Large intestine (tissue), 3 donors: Measurements from ENCODE around the gene CCR1. TPM values are rescaled to one million over a fixed set of nuclear protein-coding genes. Genes with fewer than 3 reads are reported as not detected.

Experiments
- DNase-seq, 2 donors: peaks; one replicate each; pipeline versions ENCODE4 v3.0.0 to v3.0.0-alpha.2; 2013
- H3K27ac ChIP-seq: one replicate; pipeline ENCODE4 v1.5.1; 2013; ENCODE audit warnings: low read length
- H3K27me3 ChIP-seq: 2 replicates; pipeline ENCODE4 v1.6.1; 2013; ENCODE audit warnings: low read length; ENCODE audit not compliant: control insufficient read depth, insufficient read depth
- H3K36me3 ChIP-seq: 2 replicates; pipeline ENCODE4 v1.6.1; 2013; ENCODE audit warnings: low read length; ENCODE audit not compliant: control insufficient read depth, insufficient read depth
- H3K4me1 ChIP-seq: one replicate; pipeline ENCODE4 v1.6.1; 2013; ENCODE audit warnings: low read length; ENCODE audit not compliant: control insufficient read depth, insufficient read depth
- H3K4me3 ChIP-seq: one replicate; pipeline ENCODE4 v1.5.1; 2013; ENCODE audit warnings: low read length
- H3K9me3 ChIP-seq: one replicate; pipeline ENCODE4 v1.6.1; 2013; ENCODE audit warnings: mild to moderate bottlenecking, low read depth, low read length, moderate library complexity; ENCODE audit not compliant: control insufficient read depth
- WGBS: methylation state at CpG from one replicate; pipeline ENCODE4 v1.1.5; 2013; ENCODE audit warnings: low lambda C conversion rate; ENCODE audit not compliant: insufficient coverage; 5-methylcytosine and 5-hydroxymethylcytosine counted together
- polyA plus RNA-seq: library from polyadenylated mRNA; unstranded; fragments of 120-200 nt; gene quantifications from one replicate; pipeline ENCODE4 v1.2.1, GENCODE V29; 2013

Gene CCR1
- polyA plus RNA-seq, 1 donor: 3.4 TPM

DNA sequence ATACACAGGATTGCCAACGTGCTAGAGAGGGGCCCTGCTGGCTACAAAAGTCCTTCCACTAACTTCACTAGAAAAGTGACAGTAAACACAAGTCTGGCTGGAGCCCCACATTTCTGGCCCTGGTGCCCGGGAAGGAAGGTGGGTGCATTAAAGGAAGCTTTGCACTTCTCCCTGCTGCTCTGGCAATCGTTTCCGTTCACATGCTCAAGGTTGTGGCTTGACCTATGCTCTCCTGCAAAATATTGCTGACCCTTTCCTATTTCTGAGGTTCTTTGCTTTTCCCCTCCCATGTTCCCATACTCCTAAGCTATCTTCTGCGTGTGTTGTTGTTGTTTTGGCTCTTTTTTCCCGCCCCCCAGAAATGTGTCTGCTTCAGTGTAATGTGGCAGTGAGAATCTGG, 25.1 kb upstream of the CCR1 start:
- H3K36me3 ChIP-seq: no peaks in the 10 kb centered on the region
- no peak overlapping the region for H3K27ac ChIP-seq
- no peak overlapping the region for H3K4me3 ChIP-seq
- H3K27me3 ChIP-seq: peaks cover 6% of the 10 kb centered on the region
- H3K9me3 ChIP-seq: no peaks in the 10 kb centered on the region
- no peaks in the 10 kb centered on the region for H3K4me1 ChIP-seq
- no peak for DNase-seq
- 76% methylated on average over 2 of the region's 6 CpGs for WGBS

- 100% methylated on average over 1 of the region's 5 CpGs for WGBS
- DNase-seq: no peak
- no peaks in the 10 kb centered on the region for H3K36me3 ChIP-seq
- peaks cover 6% of the 10 kb centered on the region for H3K27me3 ChIP-seq
- no peaks in the 10 kb centered on the region for H3K9me3 ChIP-seq
- H3K27ac ChIP-seq: no peak overlapping the region
- H3K4me3 ChIP-seq: no peak overlapping the region
- no peaks in the 10 kb centered on the region for H3K4me1 ChIP-seq
These were observed 23.2 kb upstream of the CCR1 start for GRCh38 chr3:46231323-46231722.

- H3K9me3 ChIP-seq: no peaks in the 10 kb centered on the region
- no peak overlapping the region for H3K4me3 ChIP-seq
- peaks cover 2% of the 10 kb centered on the region for H3K27me3 ChIP-seq
- H3K36me3 ChIP-seq: no peaks in the 10 kb centered on the region
- no peak for DNase-seq
- H3K4me1 ChIP-seq: no peaks in the 10 kb centered on the region
- no peak overlapping the region for H3K27ac ChIP-seq
- 100% methylated on average over 1 of the region's 5 CpGs for whole genome bisulfite sequencing
These were observed 20.4 kb upstream of the CCR1 start for GRCh38 chr3:46228260-46229242.

DNA sequence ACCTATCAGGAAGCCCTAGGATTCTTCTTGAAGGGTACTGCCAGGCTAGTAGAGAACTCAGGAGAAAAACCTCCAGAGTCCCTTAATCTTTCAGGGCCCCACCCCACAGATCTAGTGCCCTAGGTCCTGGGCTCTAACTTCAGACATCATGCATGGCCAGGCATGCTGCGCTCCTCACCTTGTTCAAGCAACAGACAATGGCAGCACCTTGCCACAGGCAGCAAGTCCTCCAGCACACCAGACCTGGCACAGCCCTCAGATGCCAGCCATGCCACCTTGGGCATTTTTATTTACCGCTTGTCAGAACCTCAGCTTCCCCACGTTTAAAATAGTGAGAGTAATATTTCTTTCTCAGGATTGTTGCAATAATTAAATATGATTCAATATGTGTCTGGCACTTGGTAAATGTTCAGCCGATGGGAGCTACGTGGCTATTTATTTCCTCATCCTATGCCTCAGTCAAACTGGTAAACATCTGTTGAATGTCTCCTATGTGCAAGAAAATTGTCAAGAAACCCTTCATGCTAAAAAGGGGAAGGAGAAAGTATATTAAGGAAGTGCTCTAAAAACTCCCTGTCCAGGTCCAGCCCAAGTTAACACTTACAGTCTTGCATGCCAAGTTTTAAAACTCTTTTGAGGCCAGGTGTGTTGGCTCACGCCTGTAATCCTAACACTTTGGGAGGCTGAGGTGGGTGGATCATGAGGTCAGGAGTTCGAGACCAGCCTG, 14.5 kb upstream of the CCR1 start:
- WGBS: 80% methylated on average over 2 of the region's 7 CpGs
- no peak overlapping the region for H3K27ac ChIP-seq
- DNase-seq: no peak
- no peaks in the 10 kb centered on the region for H3K36me3 ChIP-seq
- no peaks in the 10 kb centered on the region for H3K9me3 ChIP-seq
- no peak overlapping the region for H3K4me3 ChIP-seq
- no peaks in the 10 kb centered on the region for H3K27me3 ChIP-seq
- no peaks in the 10 kb centered on the region for H3K4me1 ChIP-seq

DNA sequence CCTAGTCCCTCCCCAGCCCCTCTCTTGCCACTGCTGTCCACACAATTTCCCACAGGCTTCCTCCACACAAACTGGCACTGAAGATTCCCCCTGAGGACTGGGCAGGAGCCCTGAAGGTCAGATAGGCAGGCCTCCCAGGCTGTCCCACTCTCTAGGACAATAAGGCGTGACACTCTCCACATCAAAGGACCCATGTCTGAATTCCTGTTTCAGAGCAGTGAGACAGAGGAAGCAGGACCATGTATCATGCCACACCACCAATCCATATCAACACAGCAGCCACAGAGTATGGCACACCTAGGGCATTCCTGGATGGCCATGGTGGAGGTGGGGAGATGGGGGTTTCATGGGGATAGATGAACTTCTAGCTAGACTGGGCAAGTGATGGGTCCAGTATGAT, 13.8 kb upstream of the CCR1 start:
- Histone ChIP-seq H3K9me3 (no peaks in the 10 kb centered on the region), H3K4me1 (no peaks in the 10 kb centered on the region), H3K27me3 (no peaks in the 10 kb centered on the region), H3K27ac (no peak overlapping the region), H3K36me3 (no peaks in the 10 kb centered on the region), H3K4me3 (no peak overlapping the region)
- no CpG with 5 or more reads among the region's 1 CpG for WGBS
- DNase-seq: no peak

GRCh38 chr3:46221391-46221790, 13.3 kb upstream of the CCR1 start:
- no peak for DNase-seq
- H3K4me3 ChIP-seq: no peak overlapping the region
- no peaks in the 10 kb centered on the region for H3K9me3 ChIP-seq
- no peaks in the 10 kb centered on the region for H3K4me1 ChIP-seq
- no peak overlapping the region for H3K27ac ChIP-seq
- H3K36me3 ChIP-seq: no peaks in the 10 kb centered on the region
- 64% methylated on average over 3 of the region's 4 CpGs for WGBS
- no peaks in the 10 kb centered on the region for H3K27me3 ChIP-seq

DNA sequence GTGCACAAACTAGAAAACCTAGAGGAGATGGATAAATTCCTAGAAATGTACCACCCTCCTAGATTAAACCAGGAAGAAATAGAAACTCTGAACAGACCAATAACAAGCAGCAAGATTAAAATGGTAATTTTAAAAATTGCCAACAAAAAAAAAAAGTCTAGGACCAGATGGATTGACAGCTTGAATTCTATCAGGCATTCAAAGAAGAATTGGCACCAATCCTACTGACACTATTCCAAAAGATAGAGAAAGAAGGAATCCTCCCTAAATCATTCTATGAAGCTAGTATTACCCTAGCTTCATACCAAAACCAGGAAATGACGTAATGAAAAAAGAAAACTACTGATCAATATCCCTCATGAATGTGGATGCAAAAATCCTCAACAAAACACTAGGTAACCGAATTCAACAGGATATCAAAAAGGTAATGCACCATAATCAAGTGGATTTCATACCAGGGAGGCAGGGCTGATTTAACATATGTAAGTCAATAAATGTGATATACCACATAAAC, 10.1 kb upstream of the CCR1 start:
- Histone ChIP-seq H3K9me3 (no peaks in the 10 kb centered on the region), H3K4me3 (no peak overlapping the region), H3K27ac (no peak overlapping the region), H3K27me3 (no peaks in the 10 kb centered on the region), H3K4me1 (no peaks in the 10 kb centered on the region), H3K36me3 (no peaks in the 10 kb centered on the region)
- no CpG with 5 or more reads among the region's 2 CpGs for WGBS
- DNase-seq: no peak

DNA sequence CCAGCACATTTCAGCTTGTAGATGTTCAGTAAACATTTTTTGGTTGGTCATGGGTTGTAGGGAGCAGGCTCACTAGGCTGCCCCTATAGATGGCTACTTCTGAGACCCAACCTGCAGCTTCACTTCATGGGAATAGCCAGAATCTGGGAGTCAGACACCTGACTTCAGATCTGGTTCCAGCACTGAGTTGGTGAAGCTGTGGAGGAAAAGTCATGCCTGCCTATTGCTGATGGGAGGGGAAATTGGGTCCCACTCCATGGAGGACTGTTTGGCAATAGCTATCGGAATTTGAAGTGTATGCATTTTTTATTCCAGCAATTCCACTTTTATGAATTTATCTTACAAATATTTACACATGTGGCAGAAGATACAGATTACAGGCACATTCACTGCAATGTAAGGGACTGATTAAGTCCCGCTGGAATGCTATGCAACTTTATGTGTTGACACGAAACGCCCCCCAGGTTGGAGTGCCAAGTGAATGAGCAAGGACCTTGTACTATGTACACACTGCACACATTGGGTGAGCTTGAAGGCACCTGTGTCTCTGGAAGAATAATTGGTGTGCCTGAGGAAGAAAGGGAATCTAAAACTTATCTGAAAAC, 7.8 kb upstream of the CCR1 start:
- DNase-seq: peak in 1 of 2 donors; percentile 18
- Histone ChIP-seq H3K9me3 (no peaks in the 10 kb centered on the region), H3K4me1 (no peaks in the 10 kb centered on the region), H3K4me3 (no peak overlapping the region), H3K27ac (no peak overlapping the region), H3K36me3 (no peaks in the 10 kb centered on the region), H3K27me3 (no peaks in the 10 kb centered on the region)
- WGBS: no CpG with 5 or more reads among the region's 4 CpGs

DNA sequence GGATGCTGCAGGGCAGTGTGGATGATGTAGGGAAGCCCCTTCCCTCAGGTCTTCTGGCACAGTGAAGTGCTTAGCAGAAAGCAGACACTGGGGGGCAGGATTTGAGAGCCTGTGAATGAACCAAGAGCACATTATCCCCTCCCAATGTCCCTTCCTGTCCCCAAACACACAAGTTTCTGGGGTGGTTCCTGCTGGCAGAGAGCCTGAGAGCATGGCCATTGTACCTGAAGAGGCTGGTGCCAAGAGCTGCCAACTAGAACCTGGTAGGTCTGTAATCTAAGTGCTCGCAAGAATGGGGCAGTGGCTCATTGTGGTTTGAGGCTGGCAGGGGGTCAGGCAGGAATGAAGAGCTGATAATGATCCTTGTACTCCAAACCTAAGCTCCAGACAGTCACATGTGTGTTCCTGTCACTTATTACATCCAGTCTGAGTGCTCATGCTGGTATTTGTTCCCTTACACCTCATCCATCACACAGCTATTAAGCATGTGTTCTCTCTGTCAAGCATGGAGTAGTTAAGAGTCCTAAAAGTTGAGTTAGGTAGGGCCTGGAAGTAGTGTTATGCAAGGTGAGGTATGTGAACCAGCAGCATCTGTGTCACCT, 6.7 kb upstream of the CCR1 start:
- H3K27me3 ChIP-seq: no peaks in the 10 kb centered on the region
- no peak overlapping the region for H3K4me3 ChIP-seq
- no peaks in the 10 kb centered on the region for H3K9me3 ChIP-seq
- no peak overlapping the region for H3K27ac ChIP-seq
- H3K36me3 ChIP-seq: no peaks in the 10 kb centered on the region
- H3K4me1 ChIP-seq: no peaks in the 10 kb centered on the region
- no peak for DNase-seq
- WGBS: no CpG with 5 or more reads among the region's 1 CpG

DNA sequence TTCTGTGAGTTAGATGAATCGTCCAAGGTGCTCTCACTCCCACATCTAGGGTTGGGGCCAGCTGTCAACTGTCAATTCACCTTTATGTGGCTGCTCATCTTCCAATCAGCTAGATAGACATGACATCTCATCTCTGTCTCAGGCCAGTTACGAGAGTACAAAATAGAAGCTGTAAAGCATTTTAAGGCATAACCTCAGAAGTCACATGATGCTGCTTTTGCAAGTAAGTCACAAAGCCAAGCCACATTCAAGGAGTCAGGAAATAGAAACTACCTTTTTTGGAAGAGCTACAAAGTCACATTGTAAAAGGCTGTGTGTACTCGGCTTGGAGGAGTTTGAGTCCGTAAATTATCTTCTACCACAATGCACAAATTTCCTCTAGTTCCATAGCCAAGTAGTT, 5.1 kb upstream of the CCR1 start:
- H3K27ac ChIP-seq: no peak overlapping the region
- no peaks in the 10 kb centered on the region for H3K36me3 ChIP-seq
- no CpG with 5 or more reads among the region's 4 CpGs for WGBS
- H3K4me3 ChIP-seq: no peak overlapping the region
- H3K9me3 ChIP-seq: no peaks in the 10 kb centered on the region
- H3K4me1 ChIP-seq: no peaks in the 10 kb centered on the region
- no peaks in the 10 kb centered on the region for H3K27me3 ChIP-seq
- DNase-seq: peak in 1 of 2 donors; percentile 9
